ENCODE results near the gene PPIF. TPM values are rescaled to one million over a fixed set of nuclear protein-coding genes. Genes with fewer than 3 reads are reported as not detected.

The PPIF gene
- total RNA-seq, 2 donors from 2014 or later, result 50.4 to 51.0 TPM

- no peaks in the 10 kb centered on the region for H3K4me1 ChIP-seq (ENCODE audit: control insufficient read depth, insufficient read depth, low read length)
- H3K27ac ChIP-seq (ENCODE audit: low read depth, low read length), result no peak overlapping the region
- Mint-ChIP-seq H3K36me3 (ENCODE audit: low read depth) (peaks cover 4% of the 10 kb centered on the region), H3K27ac (no peak overlapping the region), H3K9me3 (no peaks in the 10 kb centered on the region), H3K4me1 (no peaks in the 10 kb centered on the region), H3K4me3 (no peak overlapping the region), H3K27me3 (ENCODE audit: insufficient read depth) (no peaks in the 10 kb centered on the region)
- H3K36me3 ChIP-seq (ENCODE audit: control insufficient read depth, insufficient read depth, low read length), result no peaks in the 10 kb centered on the region
- no peaks in the 10 kb centered on the region for H3K9me3 ChIP-seq (ENCODE audit: control insufficient read depth, low read length)
- WGBS, 2 experiments (ENCODE audit: insufficient coverage in 1 of 2, insufficient read length in 1 of 2), result 91 to 100% methylated on average over 5 to 16 of the region's 16 CpGs
- no peak for TF ChIP-seq CTCF (conservative IDR thresholded peaks at IDR 0.05)
- H3K9ac ChIP-seq (ENCODE audit: extremely low read depth, low read length, poor library complexity, severe bottlenecking), result no peak overlapping the region
- H3K27me3 ChIP-seq (ENCODE audit: control insufficient read depth, insufficient read depth, low read length, poor library complexity, severe bottlenecking), result no peaks in the 10 kb centered on the region
- H3K4me3 ChIP-seq (ENCODE audit: low read length), result no peak overlapping the region
- DNase-seq, result peak; percentile 46
Measured at GRCh38 chr10:79390551-79391229, 43.4 kb downstream of the PPIF start.

GRCh38 chr10:79391231-79392019 lies 44.2 kb downstream of the PPIF start:
- Mint-ChIP-seq H3K36me3 (ENCODE audit: low read depth) (peaks cover 4% of the 10 kb centered on the region), H3K4me1 (no peaks in the 10 kb centered on the region), H3K27me3 (ENCODE audit: insufficient read depth) (no peaks in the 10 kb centered on the region), H3K4me3 (no peak overlapping the region), H3K9me3 (no peaks in the 10 kb centered on the region), H3K27ac (no peak overlapping the region)
- no peaks in the 10 kb centered on the region for H3K4me1 ChIP-seq (ENCODE audit: control insufficient read depth, insufficient read depth, low read length)
- H3K9ac ChIP-seq (ENCODE audit: extremely low read depth, low read length, poor library complexity, severe bottlenecking), result no peak overlapping the region
- no peak for TF ChIP-seq CTCF (conservative IDR thresholded peaks at IDR 0.05)
- peak; percentile 39 for DNase-seq
- no peak overlapping the region for H3K4me3 ChIP-seq (ENCODE audit: low read length)
- H3K9me3 ChIP-seq (ENCODE audit: control insufficient read depth, low read length), result no peaks in the 10 kb centered on the region
- H3K27ac ChIP-seq (ENCODE audit: low read depth, low read length), result no peak overlapping the region
- 88 to 90% methylated on average over 6 to 12 of the region's 12 CpGs for WGBS, 2 experiments (ENCODE audit: insufficient coverage in 1 of 2, insufficient read length in 1 of 2)
- H3K27me3 ChIP-seq (ENCODE audit: control insufficient read depth, insufficient read depth, low read length, poor library complexity, severe bottlenecking), result no peaks in the 10 kb centered on the region
- H3K36me3 ChIP-seq (ENCODE audit: control insufficient read depth, insufficient read depth, low read length), result no peaks in the 10 kb centered on the region

GRCh38 chr10:79392020-79392398 lies 44.7 kb downstream of the PPIF start:
- Histone ChIP-seq H3K36me3 (ENCODE audit: control insufficient read depth, insufficient read depth, low read length) (no peaks in the 10 kb centered on the region), H3K27ac (ENCODE audit: low read depth, low read length) (no peak overlapping the region), H3K4me3 (ENCODE audit: low read length) (no peak overlapping the region), H3K4me1 (ENCODE audit: control insufficient read depth, insufficient read depth, low read length) (no peaks in the 10 kb centered on the region), H3K27me3 (ENCODE audit: control insufficient read depth, insufficient read depth, low read length, poor library complexity, severe bottlenecking) (no peaks in the 10 kb centered on the region), H3K9ac (ENCODE audit: extremely low read depth, low read length, poor library complexity, severe bottlenecking) (no peak overlapping the region), H3K9me3 (ENCODE audit: control insufficient read depth, low read length) (no peaks in the 10 kb centered on the region)
- Mint-ChIP-seq H3K9me3 (no peaks in the 10 kb centered on the region), H3K4me3 (no peak overlapping the region), H3K27ac (no peak overlapping the region), H3K27me3 (ENCODE audit: insufficient read depth) (no peaks in the 10 kb centered on the region), H3K4me1 (no peaks in the 10 kb centered on the region), H3K36me3 (ENCODE audit: low read depth) (peaks cover 4% of the 10 kb centered on the region)
- no peak for TF ChIP-seq CTCF (conservative IDR thresholded peaks at IDR 0.05)
- WGBS, 2 experiments (ENCODE audit: insufficient coverage in 1 of 2, insufficient read length in 1 of 2), result 89 to 94% methylated on average over 6 to 14 of the region's 14 CpGs
- no peak for DNase-seq

All from endodermal cell (in vitro differentiated cells).